Measurements from ENCODE around the gene SDK1.

GRCh38 chr7:3866277-3866676 lies 565.2 kb downstream of the SDK1 start:
- TF ChIP-seq CTCF (IDR thresholded peaks at IDR 0.05) (no peak), POLR2A (IDR thresholded peaks at IDR 0.05) (no peak)
